NT2/D1 (cell line): ENCODE data around the gene SKAP1.

Source experiments
- DNase-seq: peaks from one replicate; pipeline ENCODE4 v3.0.0-alpha.2; 2011; ENCODE audit warnings: low read depth, low spot score
- H3K27me3 ChIP-seq: 2 replicates; pipeline ENCODE4 v1.6.0; 2011; ENCODE audit warnings: mild to moderate bottlenecking; ENCODE audit not compliant: insufficient read length, insufficient read depth
- H3K36me3 ChIP-seq: 2 replicates; pipeline ENCODE4 v1.6.1; 2011; ENCODE audit warnings: mild to moderate bottlenecking, low read length, mixed read lengths; ENCODE audit not compliant: insufficient read depth, insufficient read length
- H3K4me1 ChIP-seq: 2 replicates; pipeline ENCODE4 v1.5.1; 2011; ENCODE audit not compliant: insufficient read depth, insufficient read length
- H3K4me3 ChIP-seq: 2 replicates; pipeline ENCODE4 v1.5.1; 2011; ENCODE audit warnings: low read depth; ENCODE audit not compliant: insufficient read length
- H3K9ac ChIP-seq: 2 replicates; pipeline ENCODE4 v1.6.0; 2011; ENCODE audit warnings: low read depth; ENCODE audit not compliant: insufficient read length
- H3K9me3 ChIP-seq: 2 replicates; pipeline ENCODE4 v1.5.1; 2011; ENCODE audit warnings: mild to moderate bottlenecking, low read length; ENCODE audit not compliant: insufficient read depth
- SUZ12 ChIP-seq: IDR thresholded peaks from 2 replicates; pipeline ENCODE4 v1.6.1; 2011; ENCODE audit not compliant: insufficient read length, insufficient read depth; ENCODE audit errors: extremely low read depth
- YY1 ChIP-seq: IDR thresholded peaks from 2 replicates; pipeline ENCODE4 v1.6.1; 2011; ENCODE audit not compliant: insufficient read length, insufficient read depth
- ZNF274 ChIP-seq: IDR thresholded peaks from 2 replicates; pipeline ENCODE4 v1.6.1; 2011; ENCODE audit warnings: mild to moderate bottlenecking, low read depth, low read length

The SKAP1 gene

DNA sequence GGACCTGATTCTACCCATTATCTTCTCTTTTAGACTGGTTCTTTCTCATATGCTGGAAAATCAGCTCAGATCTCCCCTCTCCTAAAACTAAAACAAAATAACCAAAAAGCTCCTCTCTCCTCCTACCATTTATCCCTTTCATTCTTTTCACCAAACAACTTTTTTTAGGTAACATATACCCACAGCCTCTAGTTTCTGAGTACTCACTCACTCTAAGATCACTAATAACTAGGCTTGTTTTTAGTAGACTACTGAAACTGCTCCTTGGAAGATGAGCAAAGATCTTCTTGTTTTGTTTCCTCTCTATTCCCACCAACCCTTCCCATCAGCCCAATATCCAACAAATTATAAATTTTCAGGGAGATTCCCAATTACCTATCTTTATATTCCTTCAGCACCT lies 129.0 kb downstream of the SKAP1 start:
- TF ChIP-seq ZNF274 (no peak), YY1 (no peak), SUZ12 (no peak)
- Histone ChIP-seq H3K4me3 (no peak overlapping the region), H3K9me3 (no peaks in the 10 kb centered on the region), H3K9ac (no peak overlapping the region), H3K36me3 (no peaks in the 10 kb centered on the region), H3K27me3 (no peaks in the 10 kb centered on the region), H3K4me1 (no peaks in the 10 kb centered on the region)
- DNase-seq, result no peak

DNA sequence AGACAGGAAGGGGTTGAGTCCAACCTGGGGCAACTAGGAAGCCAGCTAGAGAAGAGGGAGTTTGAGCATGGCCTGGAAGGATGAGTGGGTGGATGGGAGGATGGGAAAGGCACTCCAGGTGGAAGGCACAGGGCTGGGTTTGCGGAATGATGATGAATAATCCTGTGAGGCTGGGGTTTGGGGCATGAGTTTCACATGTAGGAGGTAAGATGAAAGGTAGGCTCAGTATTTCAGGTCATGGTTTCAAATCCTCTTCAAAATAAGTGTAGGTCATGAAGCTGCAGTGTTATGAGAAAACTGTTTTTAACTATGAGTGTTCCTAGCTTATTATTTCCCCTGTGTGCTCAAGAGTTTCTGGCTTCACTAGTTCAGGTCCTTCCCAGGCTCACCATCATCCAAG lies 130.3 kb downstream of the SKAP1 start:
- TF ChIP-seq SUZ12 (no peak), YY1 (no peak), ZNF274 (no peak)
- no peaks in the 10 kb centered on the region for H3K27me3 ChIP-seq
- no peaks in the 10 kb centered on the region for H3K36me3 ChIP-seq
- DNase-seq, result no peak
- H3K9ac ChIP-seq, result no peak overlapping the region
- no peaks in the 10 kb centered on the region for H3K4me1 ChIP-seq
- no peak overlapping the region for H3K4me3 ChIP-seq
- H3K9me3 ChIP-seq, result no peaks in the 10 kb centered on the region

DNA sequence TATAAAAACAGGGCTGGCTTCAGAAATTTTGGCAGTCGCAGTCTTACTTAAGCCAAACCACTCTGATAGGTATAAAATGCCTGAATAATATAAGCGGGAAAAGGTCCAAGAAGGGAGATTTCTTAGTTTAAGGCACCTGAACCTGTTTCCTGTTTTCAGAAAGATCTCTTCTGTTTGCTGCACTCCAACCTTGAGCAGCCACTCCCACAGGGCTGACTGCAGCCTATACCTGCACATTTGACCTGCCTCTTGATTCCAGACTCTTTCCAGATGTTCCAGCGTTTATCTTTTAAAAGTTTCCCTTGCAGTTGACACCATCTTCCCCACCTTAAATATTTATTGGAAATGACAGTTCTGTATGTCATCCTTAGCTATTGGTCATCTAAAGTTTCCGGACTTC lies 132.2 kb downstream of the SKAP1 start:
- Histone ChIP-seq H3K9me3 (no peaks in the 10 kb centered on the region), H3K4me1 (no peaks in the 10 kb centered on the region), H3K4me3 (no peak overlapping the region), H3K9ac (no peak overlapping the region), H3K27me3 (no peaks in the 10 kb centered on the region), H3K36me3 (no peaks in the 10 kb centered on the region)
- DNase-seq, result no peak
- TF ChIP-seq YY1 (no peak), SUZ12 (no peak), ZNF274 (no peak)

GRCh38 chr17:48296453-48296852 lies 133.6 kb downstream of the SKAP1 start:
- Histone ChIP-seq H3K36me3 (no peaks in the 10 kb centered on the region), H3K9me3 (no peaks in the 10 kb centered on the region), H3K27me3 (no peaks in the 10 kb centered on the region), H3K9ac (no peak overlapping the region), H3K4me1 (no peaks in the 10 kb centered on the region), H3K4me3 (no peak overlapping the region)
- TF ChIP-seq SUZ12, result no peak
- TF ChIP-seq ZNF274, result no peak
- no peak for TF ChIP-seq YY1
- DNase-seq, result no peak

- DNase-seq, result no peak
- H3K4me3 ChIP-seq, result no peak overlapping the region
Observed at GRCh38 chr17:48295362-48296288, 134.4 kb downstream of the SKAP1 start.

GRCh38 chr17:48294806-48295361 lies 135.1 kb downstream of the SKAP1 start:
- TF ChIP-seq YY1 (no peak), SUZ12 (no peak), ZNF274 (no peak)
- Histone ChIP-seq H3K9ac (no peak overlapping the region), H3K4me3 (no peak overlapping the region), H3K9me3 (no peaks in the 10 kb centered on the region), H3K27me3 (no peaks in the 10 kb centered on the region), H3K36me3 (no peaks in the 10 kb centered on the region), H3K4me1 (no peaks in the 10 kb centered on the region)
- DNase-seq, result no peak

More at GRCh38 chr17:48295362-48296288, 134.4 kb downstream of the SKAP1 start:
- no peaks in the 10 kb centered on the region for H3K36me3 ChIP-seq
- H3K27me3 ChIP-seq, result no peaks in the 10 kb centered on the region
- no peaks in the 10 kb centered on the region for H3K4me1 ChIP-seq
- no peak overlapping the region for H3K9ac ChIP-seq
- no peaks in the 10 kb centered on the region for H3K9me3 ChIP-seq
- no peak for TF ChIP-seq YY1
- TF ChIP-seq ZNF274, result no peak
- TF ChIP-seq SUZ12, result no peak
